ENCODE results near the gene PTPN13.
A peak's percentile ranks its signal among the peaks of the same experiment; 100 is the strongest.
"Not testable (repeated sequence)": the region's sequence is repeated elsewhere in the genome, so short reads cannot be mapped to it uniquely, and the experiment has no call there.

The PTPN13 gene

GRCh38 chr4:86706923-86707597 lies 112.9 kb downstream of the PTPN13 start:
- no peak for TF ChIP-seq CTCF (conservative IDR thresholded peaks at IDR 0.05; ENCODE audit: low read depth)
- CTCF ChIA-PET: no interaction called here

GRCh38 chr4:86717651-86718050 lies 123.5 kb downstream of the PTPN13 start:
- no peak overlapping the region for H3K27ac ChIP-seq
- TF ChIP-seq CTCF (conservative IDR thresholded peaks at IDR 0.05; ENCODE audit: low read depth): no peak
- ChIA-PET CTCF (no interaction called here), POLR2A (ENCODE audit: low non-redundant PET) (no interaction called here)
- DNase-seq (ENCODE audit: low spot score): no peak

More at GRCh38 chr4:86706923-86707597, 112.9 kb downstream of the PTPN13 start:
- POLR2A ChIA-PET (ENCODE audit: low non-redundant PET): no interaction called here
- DNase-seq (ENCODE audit: low spot score): no peak
- H3K27ac ChIP-seq: no peak overlapping the region

GRCh38 chr4:86718152-86718551 lies 124.0 kb downstream of the PTPN13 start:
- POLR2A ChIA-PET (ENCODE audit: low non-redundant PET): no interaction called here
- no peak for TF ChIP-seq CTCF (conservative IDR thresholded peaks at IDR 0.05; ENCODE audit: low read depth)
- H3K27ac ChIP-seq: no peak overlapping the region
- DNase-seq (ENCODE audit: low spot score): no peak
- CTCF ChIA-PET: no interaction called here

- CTCF ChIA-PET; H3K27ac ChIP-seq; POLR2A ChIA-PET (ENCODE audit: low non-redundant PET): not testable (repeated sequence)
Measured at GRCh38 chr4:86719149-86719548, 125.0 kb downstream of the PTPN13 start.

GRCh38 chr4:86720508-86721068 lies 126.5 kb downstream of the PTPN13 start:
- peak; percentile 6 for DNase-seq (ENCODE audit: low spot score)
- TF ChIP-seq CTCF (conservative IDR thresholded peaks at IDR 0.05; ENCODE audit: low read depth): no peak
- H3K27ac ChIP-seq: no peak overlapping the region
- POLR2A ChIA-PET (ENCODE audit: low non-redundant PET): no interaction called here
- CTCF ChIA-PET: interaction anchor here (1.2 kb wide), 1 partner anchor 198 kb away, joined by 4 read pairs; no protein-coding TSS in a partner anchor

More at GRCh38 chr4:86719149-86719548, 125.0 kb downstream of the PTPN13 start:
- DNase-seq (ENCODE audit: low spot score): not testable (repeated sequence)

- ChIA-PET POLR2A (ENCODE audit: low non-redundant PET) (no interaction called here), CTCF (no interaction called here)
- DNase-seq (ENCODE audit: low spot score): no peak
- H3K27ac ChIP-seq: no peak overlapping the region
- no peak for TF ChIP-seq CTCF (conservative IDR thresholded peaks at IDR 0.05; ENCODE audit: low read depth)
Measured at GRCh38 chr4:86721412-86721811, 127.3 kb downstream of the PTPN13 start.

- no peak overlapping the region for H3K27ac ChIP-seq
- TF ChIP-seq CTCF (conservative IDR thresholded peaks at IDR 0.05; ENCODE audit: low read depth): no peak
- no peak for DNase-seq (ENCODE audit: low spot score)
- CTCF ChIA-PET: no interaction called here
- POLR2A ChIA-PET (ENCODE audit: low non-redundant PET): no interaction called here
Measured at GRCh38 chr4:86730310-86730709, 136.2 kb downstream of the PTPN13 start.

Measured in RWPE1 (cell line).